Measurements from ENCODE around the gene RUVBL2.

RUVBL2 gene

DNA sequence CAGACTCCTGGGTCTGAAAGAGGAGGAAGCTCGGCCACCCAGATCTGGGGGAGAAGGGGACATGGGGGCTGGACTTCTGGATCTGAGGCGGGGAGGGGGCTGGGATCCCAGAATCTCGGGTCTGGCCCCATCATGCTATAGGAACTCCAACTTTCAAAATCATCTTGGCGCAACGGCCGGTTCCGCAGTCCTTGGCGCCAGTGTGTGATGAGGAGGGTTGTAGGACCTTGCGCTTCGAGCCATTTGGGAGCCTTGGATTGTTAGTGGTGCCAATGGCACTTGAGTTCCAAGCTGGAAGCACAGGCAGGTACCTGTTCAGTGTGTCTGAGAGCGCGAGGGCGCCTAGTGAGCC is 324 bp downstream of the RUVBL2 start:
- Histone ChIP-seq H3K23ac (ENCODE audit: low read length) (no peak overlapping the region), H2BK5ac (ENCODE audit: low read length) (no peak overlapping the region), H3K18ac (ENCODE audit: low read length) (no peak overlapping the region), H3K4me2 (ENCODE audit: low read length) (peak overlapping the region; percentile 78), H3K4me3 (ENCODE audit: low read length) (peak overlapping the region; percentile 97), H3K56ac (ENCODE audit: low read length) (peak overlapping the region; percentile 95), H3K79me2 (ENCODE audit: control insufficient read depth, insufficient read depth, low read length) (peaks cover 22% of the 10 kb centered on the region), H2BK15ac (replicated peaks; ENCODE audit: low read depth) (no peak overlapping the region), H3K4ac (ENCODE audit: low read depth, low read length) (peak overlapping the region; percentile 60), H3K36me3 (ENCODE audit: control insufficient read depth, insufficient read depth, low read length) (no peaks in the 10 kb centered on the region), H4K5ac (ENCODE audit: low read length) (no peak overlapping the region), H3K27ac (ENCODE audit: low read depth, low read length) (no peak overlapping the region), H3K79me1 (ENCODE audit: low read length) (peaks cover 23% of the 10 kb centered on the region), H2BK120ac (ENCODE audit: low read depth, low read length) (no peak overlapping the region), H3K4me1 (ENCODE audit: control insufficient read depth, low read depth, low read length) (no peaks in the 10 kb centered on the region), H3K27me3 (ENCODE audit: insufficient read depth, low read length, poor library complexity) (no peaks in the 10 kb centered on the region), H4K8ac (ENCODE audit: low read depth, low read length) (no peak overlapping the region), H2AK5ac (ENCODE audit: low read length) (peak overlapping the region; percentile 76), H3K9ac (ENCODE audit: low read length) (peak overlapping the region; percentile 89)
- no peak for DNase-seq
- WGBS (ENCODE audit: extremely low coverage, insufficient coverage, low lambda C conversion rate), result no CpG with 5 or more reads among the region's 13 CpGs

DNA sequence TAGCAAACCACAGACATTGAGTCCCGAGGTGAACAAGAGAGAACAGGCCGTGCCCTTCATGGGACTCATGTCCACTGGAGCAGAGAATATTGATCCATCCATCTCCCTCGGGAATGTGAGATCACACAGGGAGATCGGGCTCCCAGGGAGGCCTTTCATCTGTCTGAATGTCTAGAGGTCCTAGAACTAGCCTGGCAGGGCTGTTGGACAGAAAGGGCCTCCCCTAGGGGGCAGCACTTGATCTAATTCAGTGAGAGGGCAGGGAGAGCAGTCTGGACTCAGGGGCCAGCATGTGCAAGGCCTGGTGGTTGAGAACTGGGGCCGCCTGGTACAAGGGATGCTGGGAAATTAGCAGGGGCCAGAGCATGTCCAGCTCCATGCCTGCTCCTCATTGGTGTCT is 4.3 kb downstream of the RUVBL2 start:
- no peak overlapping the region for H2BK15ac ChIP-seq (replicated peaks; ENCODE audit: low read depth)
- WGBS (ENCODE audit: extremely low coverage, insufficient coverage, low lambda C conversion rate), result no CpG with 5 or more reads among the region's 5 CpGs
- no peak overlapping the region for H4K5ac ChIP-seq (ENCODE audit: low read length)
- no peak overlapping the region for H3K23ac ChIP-seq (ENCODE audit: low read length)
- no peaks in the 10 kb centered on the region for H3K36me3 ChIP-seq (ENCODE audit: control insufficient read depth, insufficient read depth, low read length)
- H3K4ac ChIP-seq (ENCODE audit: low read depth, low read length), result no peak overlapping the region
- H2BK120ac ChIP-seq (ENCODE audit: low read depth, low read length), result no peak overlapping the region
- no peak overlapping the region for H3K4me2 ChIP-seq (ENCODE audit: low read length)
- H3K27ac ChIP-seq (ENCODE audit: low read depth, low read length), result no peak overlapping the region
- no peak overlapping the region for H3K56ac ChIP-seq (ENCODE audit: low read length)
- H3K79me2 ChIP-seq (ENCODE audit: control insufficient read depth, insufficient read depth, low read length), result peaks cover 18% of the 10 kb centered on the region
- H2AK5ac ChIP-seq (ENCODE audit: low read length), result no peak overlapping the region
- H3K9ac ChIP-seq (ENCODE audit: low read length), result no peak overlapping the region
- no peak overlapping the region for H4K8ac ChIP-seq (ENCODE audit: low read depth, low read length)
- H3K4me1 ChIP-seq (ENCODE audit: control insufficient read depth, low read depth, low read length), result no peaks in the 10 kb centered on the region
- no peak overlapping the region for H3K4me3 ChIP-seq (ENCODE audit: low read length)
- no peak overlapping the region for H3K18ac ChIP-seq (ENCODE audit: low read length)
- peak; percentile 86 for DNase-seq
- H3K79me1 ChIP-seq (ENCODE audit: low read length), result peaks cover 16% of the 10 kb centered on the region
- H3K27me3 ChIP-seq (ENCODE audit: insufficient read depth, low read length, poor library complexity), result no peaks in the 10 kb centered on the region
- H2BK5ac ChIP-seq (ENCODE audit: low read length), result no peak overlapping the region

DNA sequence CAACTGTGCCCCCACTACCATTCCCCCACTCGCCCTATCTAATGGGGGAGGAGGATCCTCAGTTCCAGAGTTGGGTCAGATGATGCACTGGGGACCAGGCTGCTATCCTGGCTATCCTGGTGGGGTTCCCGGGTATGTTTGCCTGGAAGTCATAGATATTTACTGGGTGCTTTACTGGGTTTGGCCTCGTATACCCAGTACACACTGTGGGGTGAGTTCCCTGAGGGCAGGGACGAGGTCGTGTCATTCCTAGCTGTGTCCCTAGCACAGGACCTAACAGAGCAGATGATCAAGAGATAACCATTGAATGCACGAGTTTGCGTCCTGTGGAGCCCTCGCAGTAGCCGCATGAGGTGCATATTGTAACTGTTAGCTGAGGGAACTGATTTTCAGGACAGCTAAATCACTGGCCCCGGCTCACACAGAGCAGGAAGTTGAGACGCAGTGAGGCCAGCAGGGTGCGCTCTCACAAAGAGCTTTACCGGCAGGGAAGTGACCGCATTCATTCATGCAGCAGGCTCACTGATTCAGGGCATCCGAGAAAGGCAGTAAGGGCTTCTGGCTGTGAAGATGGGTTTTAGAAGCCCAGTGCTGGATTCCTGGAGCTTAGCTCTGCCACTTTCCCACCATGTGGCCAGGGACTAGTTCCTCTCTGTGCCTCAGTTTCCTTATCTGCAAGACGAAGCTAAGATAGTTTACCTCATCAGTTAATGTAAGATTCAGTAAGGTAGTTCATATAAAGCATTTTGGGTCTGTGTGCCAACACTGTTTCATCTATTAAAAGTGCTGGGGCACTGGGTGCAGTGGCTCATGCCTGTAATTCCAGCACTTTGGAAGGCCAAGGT is 6.0 kb downstream of the RUVBL2 start:
- H3K27ac ChIP-seq (ENCODE audit: low read depth, low read length), result no peak overlapping the region
- H3K79me1 ChIP-seq (ENCODE audit: low read length), result peaks cover 11% of the 10 kb centered on the region
- no peak overlapping the region for H3K4me3 ChIP-seq (ENCODE audit: low read length)
- peaks cover 9% of the 10 kb centered on the region for H3K79me2 ChIP-seq (ENCODE audit: control insufficient read depth, insufficient read depth, low read length)
- peak; percentile 91 for DNase-seq
- no peaks in the 10 kb centered on the region for H3K4me1 ChIP-seq (ENCODE audit: control insufficient read depth, low read depth, low read length)
- H2AK5ac ChIP-seq (ENCODE audit: low read length), result no peak overlapping the region
- no peak overlapping the region for H2BK15ac ChIP-seq (replicated peaks; ENCODE audit: low read depth)
- H3K4ac ChIP-seq (ENCODE audit: low read depth, low read length), result no peak overlapping the region
- no peaks in the 10 kb centered on the region for H3K27me3 ChIP-seq (ENCODE audit: insufficient read depth, low read length, poor library complexity)
- H3K9ac ChIP-seq (ENCODE audit: low read length), result peak overlapping the region; percentile 4
- H4K5ac ChIP-seq (ENCODE audit: low read length), result no peak overlapping the region
- H3K23ac ChIP-seq (ENCODE audit: low read length), result no peak overlapping the region
- H3K56ac ChIP-seq (ENCODE audit: low read length), result peak overlapping the region; percentile 12
- no peak overlapping the region for H3K18ac ChIP-seq (ENCODE audit: low read length)
- no peak overlapping the region for H4K8ac ChIP-seq (ENCODE audit: low read depth, low read length)
- H3K4me2 ChIP-seq (ENCODE audit: low read length), result no peak overlapping the region
- no peak overlapping the region for H2BK5ac ChIP-seq (ENCODE audit: low read length)
- no CpG with 5 or more reads among the region's 16 CpGs for WGBS (ENCODE audit: extremely low coverage, insufficient coverage, low lambda C conversion rate)
- H3K36me3 ChIP-seq (ENCODE audit: control insufficient read depth, insufficient read depth, low read length), result peaks cover 4% of the 10 kb centered on the region
- no peak overlapping the region for H2BK120ac ChIP-seq (ENCODE audit: low read depth, low read length)

DNA sequence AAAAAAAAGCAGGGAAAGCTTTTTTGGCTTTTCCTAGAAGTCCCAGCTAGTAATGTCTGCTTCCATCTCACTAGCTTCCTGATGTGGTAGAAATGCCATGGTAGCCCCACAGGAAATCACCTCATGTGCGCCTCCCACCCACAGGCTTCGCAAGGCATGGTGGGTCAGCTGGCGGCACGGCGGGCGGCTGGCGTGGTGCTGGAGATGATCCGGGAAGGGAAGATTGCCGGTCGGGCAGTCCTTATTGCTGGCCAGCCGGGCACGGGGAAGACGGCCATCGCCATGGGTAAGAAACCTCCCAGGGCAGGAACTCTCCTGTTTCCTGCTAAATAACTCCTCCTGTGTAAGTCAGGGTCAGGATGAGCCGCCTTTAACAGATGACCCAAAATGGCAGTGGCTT is 10.4 kb downstream of the RUVBL2 start:
- no peak for DNase-seq
- H3K4me3 ChIP-seq (ENCODE audit: low read length), result no peak overlapping the region
- H3K4me1 ChIP-seq (ENCODE audit: control insufficient read depth, low read depth, low read length), result no peaks in the 10 kb centered on the region
- H3K27me3 ChIP-seq (ENCODE audit: insufficient read depth, low read length, poor library complexity), result no peaks in the 10 kb centered on the region
- no peak overlapping the region for H3K23ac ChIP-seq (ENCODE audit: low read length)
- no peak overlapping the region for H3K4ac ChIP-seq (ENCODE audit: low read depth, low read length)
- H3K27ac ChIP-seq (ENCODE audit: low read depth, low read length), result no peak overlapping the region
- no peaks in the 10 kb centered on the region for H3K79me1 ChIP-seq (ENCODE audit: low read length)
- no peak overlapping the region for H4K5ac ChIP-seq (ENCODE audit: low read length)
- no peak overlapping the region for H3K4me2 ChIP-seq (ENCODE audit: low read length)
- no peak overlapping the region for H2AK5ac ChIP-seq (ENCODE audit: low read length)
- H4K8ac ChIP-seq (ENCODE audit: low read depth, low read length), result no peak overlapping the region
- no peak overlapping the region for H2BK120ac ChIP-seq (ENCODE audit: low read depth, low read length)
- H3K9ac ChIP-seq (ENCODE audit: low read length), result no peak overlapping the region
- H3K56ac ChIP-seq (ENCODE audit: low read length), result no peak overlapping the region
- WGBS (ENCODE audit: extremely low coverage, insufficient coverage, low lambda C conversion rate), result no CpG with 5 or more reads among the region's 15 CpGs
- H3K79me2 ChIP-seq (ENCODE audit: control insufficient read depth, insufficient read depth, low read length), result no peaks in the 10 kb centered on the region
- H2BK15ac ChIP-seq (replicated peaks; ENCODE audit: low read depth), result no peak overlapping the region
- no peak overlapping the region for H2BK5ac ChIP-seq (ENCODE audit: low read length)
- no peak overlapping the region for H3K18ac ChIP-seq (ENCODE audit: low read length)
- H3K36me3 ChIP-seq (ENCODE audit: control insufficient read depth, insufficient read depth, low read length), result peaks cover 15% of the 10 kb centered on the region

DNA sequence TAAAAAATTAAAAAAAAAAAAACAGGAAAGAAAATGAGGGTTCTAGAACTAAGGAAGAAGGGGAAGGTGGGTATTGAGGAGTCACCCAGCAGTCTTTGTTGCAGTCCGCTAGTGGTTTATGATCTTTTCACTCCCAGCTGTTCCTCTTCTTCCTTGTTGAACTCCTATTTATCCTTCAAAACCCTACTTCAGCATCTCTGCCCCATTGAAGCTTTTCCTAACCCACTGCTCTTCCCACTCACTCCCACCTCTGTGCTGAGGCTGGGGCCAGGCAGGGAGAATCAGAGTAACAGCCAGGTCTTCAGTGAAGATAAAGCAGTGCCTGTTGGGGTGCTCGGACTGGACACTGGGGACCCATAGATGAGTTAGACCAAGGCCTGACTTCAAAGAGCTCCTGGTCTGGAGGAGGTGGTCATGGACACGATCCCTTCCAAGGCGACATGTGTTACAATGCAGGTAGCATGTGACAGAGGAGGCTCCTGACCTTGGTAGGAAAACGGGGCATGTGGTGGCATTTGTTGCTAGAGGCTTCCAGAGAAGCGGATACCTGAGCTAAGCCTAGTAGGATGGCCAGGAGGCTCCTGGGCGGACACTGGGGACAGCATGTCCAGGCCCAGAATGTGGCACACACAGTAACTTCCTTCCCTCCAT is 11.4 kb downstream of the RUVBL2 start:
- Histone ChIP-seq H3K18ac (ENCODE audit: low read length) (no peak overlapping the region), H3K27ac (ENCODE audit: low read depth, low read length) (no peak overlapping the region), H3K79me2 (ENCODE audit: control insufficient read depth, insufficient read depth, low read length) (no peaks in the 10 kb centered on the region), H3K56ac (ENCODE audit: low read length) (no peak overlapping the region), H2BK15ac (replicated peaks; ENCODE audit: low read depth) (no peak overlapping the region), H3K23ac (ENCODE audit: low read length) (no peak overlapping the region), H3K27me3 (ENCODE audit: insufficient read depth, low read length, poor library complexity) (no peaks in the 10 kb centered on the region), H3K4ac (ENCODE audit: low read depth, low read length) (no peak overlapping the region), H2BK5ac (ENCODE audit: low read length) (no peak overlapping the region), H4K8ac (ENCODE audit: low read depth, low read length) (no peak overlapping the region), H3K4me2 (ENCODE audit: low read length) (no peak overlapping the region), H2AK5ac (ENCODE audit: low read length) (no peak overlapping the region), H3K9ac (ENCODE audit: low read length) (no peak overlapping the region), H3K4me3 (ENCODE audit: low read length) (no peak overlapping the region), H3K36me3 (ENCODE audit: control insufficient read depth, insufficient read depth, low read length) (peaks cover 16% of the 10 kb centered on the region), H3K4me1 (ENCODE audit: control insufficient read depth, low read depth, low read length) (no peaks in the 10 kb centered on the region), H4K5ac (ENCODE audit: low read length) (no peak overlapping the region), H3K79me1 (ENCODE audit: low read length) (no peaks in the 10 kb centered on the region), H2BK120ac (ENCODE audit: low read depth, low read length) (no peak overlapping the region)
- DNase-seq, result no peak
- WGBS (ENCODE audit: extremely low coverage, insufficient coverage, low lambda C conversion rate), result no CpG with 5 or more reads among the region's 7 CpGs

Measured in mesendoderm (in vitro differentiated cells).